Activated T-cell treated with anti-CD3 and anti-CD28 coated beads, Interleukin-2, amount 50 U/mL, for 24 hours (primary cell): ENCODE results near the gene CCDC102B.

Source experiments
- DNase-seq: peaks from one replicate; pipeline ENCODE4 v3.0.0-alpha.2; 2020
- H3K27ac Mint-ChIP-seq: 2 replicates; pipeline ENCODE4 v1.8.0; 2020; ENCODE audit warnings: mild to moderate bottlenecking, mixed read lengths
- H3K27me3 Mint-ChIP-seq: 2 replicates; pipeline ENCODE4 v1.8.0; 2020; ENCODE audit warnings: mixed read lengths
- H3K36me3 Mint-ChIP-seq: 2 replicates; pipeline ENCODE4 v1.8.0; 2020; ENCODE audit warnings: low read depth, mixed read lengths
- H3K4me1 Mint-ChIP-seq: 2 replicates; pipeline ENCODE4 v1.8.0; 2020; ENCODE audit warnings: low read depth, mixed read lengths
- H3K4me3 Mint-ChIP-seq: 2 replicates; pipeline ENCODE4 v1.8.0; 2020; ENCODE audit warnings: mild to moderate bottlenecking, moderate library complexity, mixed read lengths
- H3K9me3 Mint-ChIP-seq: 2 replicates; pipeline ENCODE4 v1.8.0; 2020; ENCODE audit warnings: mixed read lengths

Gene CCDC102B

DNA sequence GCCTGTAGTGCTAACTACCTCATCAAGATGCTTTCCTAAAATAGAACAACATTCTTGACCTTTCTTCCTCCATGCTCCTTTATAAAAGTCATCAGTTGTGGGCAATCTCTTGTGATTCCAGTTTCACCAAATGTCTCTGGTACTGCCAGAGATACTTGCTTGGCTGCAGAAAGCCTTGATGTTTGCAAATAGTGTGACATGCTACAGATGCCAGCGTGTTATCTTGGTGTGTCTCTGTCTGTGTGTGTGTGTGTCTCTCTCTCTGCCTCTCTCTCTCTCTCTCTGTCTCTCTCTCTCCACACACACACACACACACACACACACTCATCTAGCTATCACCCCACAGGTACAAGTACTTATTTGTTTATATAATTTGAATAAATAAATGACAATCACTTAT, 146.9 kb downstream of the CCDC102B start:
- no peak for DNase-seq
- no peaks in the 10 kb centered on the region for H3K36me3 Mint-ChIP-seq
- no peak overlapping the region for H3K27ac Mint-ChIP-seq
- no peaks in the 10 kb centered on the region for H3K9me3 Mint-ChIP-seq
- no peaks in the 10 kb centered on the region for H3K4me1 Mint-ChIP-seq
- no peaks in the 10 kb centered on the region for H3K27me3 Mint-ChIP-seq
- H3K4me3 Mint-ChIP-seq = no peak overlapping the region

DNA sequence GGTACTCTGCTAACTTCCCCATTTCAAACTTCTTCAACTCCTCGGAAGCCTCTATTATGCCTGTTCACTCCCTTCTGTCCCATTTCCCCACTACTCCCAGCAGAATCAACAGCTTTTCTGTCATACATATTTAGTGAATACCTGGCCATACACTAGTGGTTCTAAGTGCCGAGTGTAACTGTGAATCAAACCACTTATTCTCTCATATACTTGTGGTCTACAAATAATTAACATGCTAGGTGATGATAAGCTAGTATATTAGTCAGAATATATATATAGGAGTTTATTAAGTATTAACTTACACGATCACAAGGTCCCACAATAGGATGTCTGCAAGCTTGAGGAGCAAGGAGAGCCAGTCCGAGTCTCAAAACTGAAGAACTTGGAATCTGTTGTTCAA, 150.7 kb downstream of the CCDC102B start:
- no peak for DNase-seq
- Mint-ChIP-seq H3K4me1 (no peaks in the 10 kb centered on the region), H3K4me3 (no peak overlapping the region)

GRCh38 chr18:68954738-68955137, 156.9 kb downstream of the CCDC102B start:
- no peaks in the 10 kb centered on the region for H3K4me1 Mint-ChIP-seq
- no peaks in the 10 kb centered on the region for H3K36me3 Mint-ChIP-seq
- no peaks in the 10 kb centered on the region for H3K9me3 Mint-ChIP-seq
- H3K27ac Mint-ChIP-seq = no peak overlapping the region
- no peaks in the 10 kb centered on the region for H3K27me3 Mint-ChIP-seq
- no peak for DNase-seq
- no peak overlapping the region for H3K4me3 Mint-ChIP-seq

More for the DNA sequence above, 150.7 kb downstream of the CCDC102B start:
- Mint-ChIP-seq H3K27me3 (no peaks in the 10 kb centered on the region), H3K36me3 (no peaks in the 10 kb centered on the region), H3K27ac (no peak overlapping the region), H3K9me3 (no peaks in the 10 kb centered on the region)

DNA sequence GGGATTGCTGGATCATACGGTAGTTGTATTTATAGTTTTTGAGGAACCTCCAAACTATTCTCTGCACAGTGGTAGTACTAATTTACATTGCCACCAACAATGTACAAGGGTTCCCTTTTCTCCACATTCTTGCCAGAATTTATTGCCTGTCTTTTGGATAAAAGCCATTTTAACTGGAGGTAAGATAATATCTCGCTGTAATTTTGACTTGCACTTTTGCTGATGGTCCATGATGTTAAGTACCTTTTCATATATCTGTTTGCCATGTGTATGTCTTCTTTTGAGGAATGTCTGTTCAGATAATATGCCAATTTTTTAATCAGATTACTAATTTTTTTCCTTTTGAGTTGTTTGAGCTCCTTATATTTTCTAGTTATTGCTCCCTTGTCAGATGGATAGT, 158.8 kb downstream of the CCDC102B start:
- Mint-ChIP-seq H3K27ac (no peak overlapping the region), H3K4me3 (no peak overlapping the region), H3K9me3 (no peaks in the 10 kb centered on the region), H3K4me1 (no peaks in the 10 kb centered on the region), H3K36me3 (no peaks in the 10 kb centered on the region), H3K27me3 (no peaks in the 10 kb centered on the region)
- no peak for DNase-seq

DNA sequence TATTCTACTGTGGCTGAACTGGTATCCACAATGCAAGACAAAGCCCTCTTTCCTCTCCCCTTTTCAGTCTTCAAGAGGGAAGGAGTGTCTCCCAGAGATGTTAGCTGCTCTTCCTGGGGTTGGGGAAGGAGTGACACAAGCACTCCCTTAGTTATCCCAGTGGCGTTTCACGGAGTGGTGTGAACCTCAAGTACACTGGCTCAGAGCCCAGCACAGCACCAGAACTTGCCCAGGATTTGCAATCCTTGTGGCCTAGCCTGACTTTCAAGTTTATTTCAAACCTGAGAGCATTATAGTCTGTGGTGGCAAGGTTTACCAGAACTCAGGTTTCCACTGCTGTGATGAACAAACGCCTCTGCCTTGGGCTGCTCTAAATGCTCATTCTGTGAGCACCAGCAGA, 162.5 kb downstream of the CCDC102B start:
- Mint-ChIP-seq H3K36me3 (no peaks in the 10 kb centered on the region), H3K4me1 (no peaks in the 10 kb centered on the region), H3K9me3 (no peaks in the 10 kb centered on the region), H3K27ac (no peak overlapping the region), H3K4me3 (no peak overlapping the region), H3K27me3 (no peaks in the 10 kb centered on the region)
- DNase-seq = no peak

DNA sequence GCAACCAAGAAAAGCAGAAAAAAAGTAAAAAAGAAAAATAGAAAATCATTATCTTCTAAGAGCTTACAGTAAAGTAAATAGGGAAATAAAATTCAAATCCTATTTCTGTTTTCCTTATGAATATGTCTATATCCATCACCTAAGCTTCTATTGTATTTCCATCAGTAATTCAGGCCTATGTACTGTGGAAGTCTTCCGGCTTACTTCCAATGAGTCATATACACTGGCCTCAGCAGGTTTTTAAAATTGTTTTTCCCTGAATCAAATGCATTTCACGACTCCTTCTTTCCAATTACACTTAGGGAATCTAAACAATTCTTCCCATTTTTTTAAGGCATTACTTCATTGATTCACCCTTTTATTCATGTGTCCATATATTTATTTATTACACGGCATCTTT, 164.7 kb downstream of the CCDC102B start:
- H3K4me1 Mint-ChIP-seq = no peaks in the 10 kb centered on the region
- no peak for DNase-seq
- H3K27me3 Mint-ChIP-seq = no peaks in the 10 kb centered on the region
- no peak overlapping the region for H3K27ac Mint-ChIP-seq
- H3K9me3 Mint-ChIP-seq = no peaks in the 10 kb centered on the region
- no peak overlapping the region for H3K4me3 Mint-ChIP-seq
- no peaks in the 10 kb centered on the region for H3K36me3 Mint-ChIP-seq

GRCh38 chr18:68965817-68966216, 167.9 kb downstream of the CCDC102B start:
- Mint-ChIP-seq H3K9me3 (no peaks in the 10 kb centered on the region), H3K4me1 (no peaks in the 10 kb centered on the region), H3K4me3 (no peak overlapping the region), H3K36me3 (no peaks in the 10 kb centered on the region), H3K27ac (no peak overlapping the region), H3K27me3 (no peaks in the 10 kb centered on the region)
- DNase-seq = no peak

- DNase-seq = no peak
- Mint-ChIP-seq H3K27me3 (no peaks in the 10 kb centered on the region), H3K36me3 (no peaks in the 10 kb centered on the region), H3K27ac (no peak overlapping the region), H3K4me3 (no peak overlapping the region), H3K9me3 (no peaks in the 10 kb centered on the region), H3K4me1 (no peaks in the 10 kb centered on the region)
These were observed 171.1 kb downstream of the CCDC102B start for GRCh38 chr18:68969027-68969426.

DNA sequence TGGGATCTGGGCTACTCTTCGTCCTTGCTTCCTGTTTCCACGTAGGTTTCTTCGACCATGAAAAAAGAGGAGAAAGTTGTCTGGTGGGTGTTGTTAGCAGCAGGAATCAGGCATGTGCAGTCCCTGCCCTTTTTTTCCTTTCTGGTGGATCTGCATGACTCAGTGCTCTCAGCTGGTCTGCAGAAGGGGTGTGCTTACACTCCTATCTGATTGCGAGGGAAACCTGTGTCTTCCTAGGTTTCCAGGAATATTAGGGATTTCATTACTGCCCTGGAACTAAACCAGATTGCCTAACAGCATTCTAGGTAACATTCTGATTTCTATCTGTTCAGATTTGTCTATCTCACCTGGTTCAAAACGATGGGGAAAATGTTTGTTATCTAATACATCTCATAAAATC, 174.3 kb downstream of the CCDC102B start:
- Mint-ChIP-seq H3K27ac (no peak overlapping the region), H3K27me3 (no peaks in the 10 kb centered on the region), H3K36me3 (no peaks in the 10 kb centered on the region), H3K9me3 (no peaks in the 10 kb centered on the region), H3K4me1 (no peaks in the 10 kb centered on the region), H3K4me3 (no peak overlapping the region)
- no peak for DNase-seq

GRCh38 chr18:68979737-68980136, 181.9 kb downstream of the CCDC102B start:
- H3K27ac Mint-ChIP-seq = no peak overlapping the region

DNA sequence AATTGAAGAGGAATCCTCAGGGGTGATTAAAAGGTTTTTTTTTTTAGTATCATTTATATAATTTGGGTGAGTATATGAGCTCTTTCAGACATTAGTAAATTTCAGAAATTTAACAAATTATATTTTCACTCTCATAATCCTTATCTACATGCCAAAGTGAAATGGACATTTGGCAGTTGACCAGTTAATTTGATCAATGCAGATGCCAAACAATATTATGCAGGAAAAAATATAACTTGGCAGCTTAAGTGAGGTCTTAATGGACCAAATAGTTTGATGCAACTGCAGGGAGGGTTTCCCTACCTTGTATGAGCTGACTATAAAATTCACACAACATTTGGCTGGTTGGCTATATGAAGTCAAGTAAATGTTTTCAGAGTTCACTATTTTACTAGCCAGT, 185.2 kb downstream of the CCDC102B start:
- H3K36me3 Mint-ChIP-seq = no peaks in the 10 kb centered on the region
- H3K27me3 Mint-ChIP-seq = no peaks in the 10 kb centered on the region
- H3K27ac Mint-ChIP-seq = no peak overlapping the region
- H3K4me3 Mint-ChIP-seq = no peak overlapping the region
- H3K4me1 Mint-ChIP-seq = no peaks in the 10 kb centered on the region
- H3K9me3 Mint-ChIP-seq = peaks cover 22% of the 10 kb centered on the region
- DNase-seq = no peak

More at GRCh38 chr18:68979737-68980136, 181.9 kb downstream of the CCDC102B start:
- H3K4me3 Mint-ChIP-seq = no peak overlapping the region
- H3K4me1 Mint-ChIP-seq = no peaks in the 10 kb centered on the region
- no peaks in the 10 kb centered on the region for H3K36me3 Mint-ChIP-seq
- peaks cover 5% of the 10 kb centered on the region for H3K9me3 Mint-ChIP-seq
- no peaks in the 10 kb centered on the region for H3K27me3 Mint-ChIP-seq
- DNase-seq = no peak

- H3K9me3 Mint-ChIP-seq = peaks cover 26% of the 10 kb centered on the region
- no peaks in the 10 kb centered on the region for H3K4me1 Mint-ChIP-seq
- H3K27ac Mint-ChIP-seq = no peak overlapping the region
- H3K27me3 Mint-ChIP-seq = no peaks in the 10 kb centered on the region
- H3K4me3 Mint-ChIP-seq = no peak overlapping the region
- no peak for DNase-seq
- H3K36me3 Mint-ChIP-seq = no peaks in the 10 kb centered on the region
These were observed 186.5 kb downstream of the CCDC102B start for GRCh38 chr18:68984342-68984741.

DNA sequence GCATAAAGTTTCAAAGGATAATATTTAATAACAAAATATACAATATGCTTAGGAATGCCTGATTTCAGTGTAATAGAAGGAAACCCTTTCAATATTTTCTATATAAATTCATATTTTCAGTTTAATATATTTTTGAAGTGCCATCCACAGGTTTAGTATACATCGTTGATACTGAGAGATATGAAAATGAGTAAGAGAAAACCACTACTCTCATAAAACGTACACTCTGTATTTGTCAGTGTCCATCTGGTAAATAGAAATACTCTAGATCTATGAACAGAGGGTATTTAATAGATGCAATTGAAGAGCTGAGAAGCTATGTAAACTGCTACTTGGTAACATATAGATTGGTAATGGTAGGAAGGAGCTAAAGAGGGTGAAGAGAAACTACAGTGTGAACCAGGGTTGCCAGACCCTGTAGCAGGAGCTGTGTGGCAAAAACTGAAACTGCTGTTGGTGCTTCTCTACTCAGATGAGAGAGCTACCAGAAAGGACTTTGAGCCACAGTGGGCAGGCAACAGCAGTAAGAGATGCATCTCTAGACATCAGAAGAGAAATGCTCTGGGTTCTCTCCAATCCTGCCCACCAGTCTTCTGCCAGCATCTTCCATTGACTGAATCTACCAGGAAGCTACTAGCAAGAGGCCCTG, 187.4 kb downstream of the CCDC102B start:
- DNase-seq = no peak
- Mint-ChIP-seq H3K36me3 (no peaks in the 10 kb centered on the region), H3K27ac (no peak overlapping the region), H3K4me1 (no peaks in the 10 kb centered on the region), H3K27me3 (peaks cover 2% of the 10 kb centered on the region), H3K9me3 (peaks cover 26% of the 10 kb centered on the region), H3K4me3 (no peak overlapping the region)

GRCh38 chr18:68991286-68991685, 193.4 kb downstream of the CCDC102B start:
- H3K27ac Mint-ChIP-seq = no peak overlapping the region
- no peak for DNase-seq
- H3K4me3 Mint-ChIP-seq = no peak overlapping the region
- peaks cover 2% of the 10 kb centered on the region for H3K27me3 Mint-ChIP-seq
- H3K36me3 Mint-ChIP-seq = no peaks in the 10 kb centered on the region
- H3K4me1 Mint-ChIP-seq = peaks cover 8% of the 10 kb centered on the region
- H3K9me3 Mint-ChIP-seq = peaks cover 18% of the 10 kb centered on the region

GRCh38 chr18:68992719-68993482, 195.0 kb downstream of the CCDC102B start:
- Mint-ChIP-seq H3K9me3 (peaks cover 6% of the 10 kb centered on the region), H3K27me3 (peaks cover 2% of the 10 kb centered on the region), H3K36me3 (no peaks in the 10 kb centered on the region), H3K4me3 (no peak overlapping the region), H3K4me1 (peaks cover 8% of the 10 kb centered on the region), H3K27ac (no peak overlapping the region)
- no peak for DNase-seq
